IMR-90 (cell line): Measurements from ENCODE around the gene GP1BA. TPM values are rescaled to one million over a fixed set of nuclear protein-coding genes. Genes with fewer than 3 reads are reported as not detected.

Source experiments
- ATAC-seq: fragments of 200-7000 bp; cut with Tn5 transposase; 2 replicates; pipeline ENCODE4 v1.9.1; 2020; ENCODE audit warnings: low read depth, mild to moderate bottlenecking, moderate library complexity
- BruUV-seq: library from RNA; stranded (reverse); fragments of 400-500 nt; replicated peaks from 2 replicates; lab custom pipeline; 2021; lab: Mats Ljungman, UMichigan
- CTCF ChIA-PET: fragments of 300-600 bp; formaldehyde crosslinking; extraction: SDS; loops from one replicate; lab custom pipeline; 2021; ENCODE audit warnings: antibody characterized with exemption; lab: Yijun Ruan, JAX
- POLR2A ChIA-PET: fragments of 300-600 bp; sonication (Branson Sonifier 250); formaldehyde crosslinking; loops from one replicate; lab custom pipeline; 2022; ENCODE audit warnings: antibody characterized with exemption; ENCODE audit not compliant: unreplicated experiment; lab: Charles Lee
- DNase-seq: peaks from one replicate; pipeline ENCODE4 v3.0.0; 2013
- H2AFZ ChIP-seq: replicated peaks from 2 replicates; pipeline ENCODE3; 2013; ENCODE audit warnings: low read length, mild to moderate bottlenecking; ENCODE audit not compliant: poor library complexity
- H2AK5ac ChIP-seq: 2 replicates; pipeline ENCODE4 v1.6.1; 2013; ENCODE audit warnings: low read depth, low read length, inconsistent platforms
- H2AK9ac ChIP-seq: replicated peaks from 2 replicates; pipeline ENCODE3; 2013; ENCODE audit warnings: mild to moderate bottlenecking, low read depth, low read length, moderate library complexity; ENCODE audit not compliant: poor library complexity
- H2BK120ac ChIP-seq: 2 replicates; pipeline ENCODE4 v1.6.1; 2013; ENCODE audit warnings: low read depth, low read length, inconsistent platforms
- H2BK15ac ChIP-seq: 3 replicates; pipeline ENCODE4 v1.6.1; 2013; ENCODE audit warnings: low read depth, low read length, inconsistent platforms
- H2BK20ac ChIP-seq: 2 replicates; pipeline ENCODE4 v1.6.1; 2013; ENCODE audit warnings: low read depth, mild to moderate bottlenecking, inconsistent platforms, low read length, moderate library complexity
- H2BK5ac ChIP-seq: 2 replicates; pipeline ENCODE4 v1.6.1; 2013; ENCODE audit warnings: mild to moderate bottlenecking, low read depth, low read length, inconsistent platforms; ENCODE audit not compliant: poor library complexity, severe bottlenecking
- H3K14ac ChIP-seq: replicated peaks from 2 replicates; pipeline ENCODE4 v1.6.1; 2013; ENCODE audit warnings: low read depth, low read length, inconsistent platforms
- H3K18ac ChIP-seq: 2 replicates; pipeline ENCODE4 v1.6.1; 2013; ENCODE audit warnings: low read depth, low read length, control low read depth
- H3K23ac ChIP-seq: 2 replicates; pipeline ENCODE4 v1.6.1; 2013; ENCODE audit warnings: low read depth, low read length, inconsistent platforms
- H3K27ac ChIP-seq: 2 replicates; pipeline ENCODE4 v1.5.1; 2013; ENCODE audit warnings: mild to moderate bottlenecking, control low read depth, low read length; ENCODE audit not compliant: insufficient read depth
- H3K27me3 ChIP-seq: 2 replicates; pipeline ENCODE4 v1.6.1; 2013; ENCODE audit warnings: low read length; ENCODE audit not compliant: control insufficient read depth, insufficient read depth
- H3K36me3 ChIP-seq: 2 replicates; pipeline ENCODE4 v1.6.1; 2013; ENCODE audit warnings: low read length, mixed read lengths; ENCODE audit not compliant: control insufficient read depth, insufficient read depth
- H3K4ac ChIP-seq: 2 replicates; pipeline ENCODE4 v1.6.1; 2013; ENCODE audit warnings: low read depth, low read length, inconsistent platforms
- H3K4me1 ChIP-seq: 2 replicates; pipeline ENCODE4 v1.6.1; 2013; ENCODE audit warnings: low read length, mixed read lengths; ENCODE audit not compliant: control insufficient read depth, insufficient read depth
- H3K4me2 ChIP-seq: 2 replicates; pipeline ENCODE4 v1.6.1; 2013; ENCODE audit warnings: low read depth, mild to moderate bottlenecking, control low read depth, low read length, moderate library complexity
- H3K4me3 ChIP-seq: 2 replicates; pipeline ENCODE4 v1.5.1; 2013; ENCODE audit warnings: low read depth, mild to moderate bottlenecking, control low read depth, low read length, moderate library complexity; ENCODE audit not compliant: insufficient read depth
- H3K56ac ChIP-seq: 2 replicates; pipeline ENCODE4 v1.6.1; 2013; ENCODE audit warnings: low read length, inconsistent platforms; ENCODE audit not compliant: insufficient read depth; ENCODE audit errors: extremely low read depth
- H3K79me1 ChIP-seq, 2 experiments: 2 replicates each; pipeline ENCODE4 v1.6.1; 2013; ENCODE audit warnings: low read length in 2 of 2, inconsistent platforms in 1 of 2, low read depth in 1 of 2
- H3K9ac ChIP-seq: 2 replicates; pipeline ENCODE4 v1.6.1; 2013; ENCODE audit warnings: low read depth, low read length, control low read depth
- H3K9me1 ChIP-seq: 2 replicates; pipeline ENCODE4 v1.6.1; 2013; ENCODE audit warnings: low read length, inconsistent platforms; ENCODE audit not compliant: insufficient read depth
- H3K9me3 ChIP-seq: 2 replicates; pipeline ENCODE4 v1.6.1; 2013; ENCODE audit warnings: low read length; ENCODE audit not compliant: control insufficient read depth, insufficient read depth
- H4K20me1 ChIP-seq: 2 replicates; pipeline ENCODE4 v1.6.1; 2013; ENCODE audit warnings: low read length, inconsistent platforms; ENCODE audit not compliant: insufficient read depth
- H4K5ac ChIP-seq: 2 replicates; pipeline ENCODE4 v1.6.1; 2013; ENCODE audit warnings: mild to moderate bottlenecking, low read depth, low read length, control low read depth
- H4K8ac ChIP-seq, 2 experiments: 2 replicates each; pipeline ENCODE4 v1.6.1; 2013; ENCODE audit warnings: low read depth in 2 of 2, low read length in 2 of 2, control low read depth in 1 of 2, inconsistent platforms in 1 of 2
- H4K91ac ChIP-seq: 2 replicates; pipeline ENCODE4 v1.6.1; 2013; ENCODE audit warnings: low read depth, low read length, inconsistent platforms; ENCODE audit not compliant: insufficient read depth
- BHLHE40 ChIP-seq: fragments of 150-350 bp; IDR thresholded peaks from 2 replicates; pipeline ENCODE4 v1.6.1; 2016; ENCODE audit warnings: mild to moderate bottlenecking, low read depth, low read length
- CHD1 ChIP-seq: IDR thresholded peaks from 2 replicates; pipeline ENCODE4 v1.6.1; 2012; ENCODE audit warnings: low read depth, low read length, improper control_type of control experiment
- ELK1 ChIP-seq: fragments of 150-350 bp; IDR thresholded peaks from 2 replicates; pipeline ENCODE4 v1.6.1; 2016; ENCODE audit warnings: low read depth, mild to moderate bottlenecking, low read length, moderate library complexity, borderline replicate concordance
- NFE2L2 ChIP-seq: fragments of 150-350 bp; IDR thresholded peaks from 2 replicates; pipeline ENCODE4 v1.6.1; 2016; ENCODE audit warnings: low read depth, mild to moderate bottlenecking, low read length
- POLR2A ChIP-seq: IDR thresholded peaks from 2 replicates; pipeline ENCODE4 v1.6.1; 2012; ENCODE audit warnings: mild to moderate bottlenecking, low read depth, low read length
- RAD21 ChIP-seq: IDR thresholded peaks from 2 replicates; pipeline ENCODE4 v1.6.1; 2012; ENCODE audit warnings: low read length, improper control_type of control experiment
- RFX5 ChIP-seq: IDR thresholded peaks from 2 replicates; pipeline ENCODE4 v1.8.0; 2012; ENCODE audit warnings: low read depth, mild to moderate bottlenecking, low read length, moderate library complexity
- SMC3 ChIP-seq: fragments of 150-350 bp; IDR thresholded peaks from 2 replicates; pipeline ENCODE4 v1.6.1; 2016; ENCODE audit warnings: low read depth, mild to moderate bottlenecking, antibody characterized with exemption, low read length, moderate library complexity
- USF2 ChIP-seq: fragments of 150-350 bp; IDR thresholded peaks from 2 replicates; pipeline ENCODE4 v1.6.1; 2017; ENCODE audit warnings: mild to moderate bottlenecking, antibody characterized with exemption, low read length, low read depth
- WGBS, 2 experiments: methylation state at CpG; one replicate each; pipeline versions ENCODE4 v1.1.5 to v1.1.7; 2013; ENCODE audit warnings: missing lambda C conversion rate in 2 of 2; ENCODE audit not compliant: insufficient read length in 1 of 2; ENCODE audit errors: extremely low coverage in 2 of 2; 5-methylcytosine and 5-hydroxymethylcytosine counted together
- dilution Hi-C: fragments of 300-500 bp; cut with HindIII; formaldehyde crosslinking; loops from one replicate; pipeline ENCODE4 v1.14.3; 2018; ENCODE audit warnings: low sequenced_read_pairs; ENCODE audit not compliant: unreplicated experiment
- in situ Hi-C: fragments of 300-500 bp; cut with MboI; formaldehyde crosslinking; loops from 3 replicates; pipeline ENCODE4 v1.14.3; 2019; ENCODE audit warnings: low sequenced_read_pairs, inconsistent platforms, mixed read lengths
- intact Hi-C: fragments of 100-400 bp; cut with micrococcal nuclease; formaldehyde crosslinking; loops from 2 replicates; pipeline ENCODE4 v1.10.0; 2022
- polyA plus RNA-seq, 3 experiments: library from polyadenylated mRNA; depleted of rRNA; stranded (reverse); fragments of >200 nt; gene quantifications; 2 replicates each; pipeline ENCODE4 v1.2.3, GENCODE V29; 2012; ENCODE audit warnings: low replicate concordance in 1 of 3
- total RNA-seq: library from RNA; depleted of rRNA; stranded (reverse); fragments of >200 nt; gene quantifications from 2 replicates; pipeline ENCODE4 v1.2.3, GENCODE V29; 2012

The GP1BA gene
- total and polyA plus RNA-seq, 2 of the 4 experiments (the other 2 are of a cell fraction), result not detected

DNA sequence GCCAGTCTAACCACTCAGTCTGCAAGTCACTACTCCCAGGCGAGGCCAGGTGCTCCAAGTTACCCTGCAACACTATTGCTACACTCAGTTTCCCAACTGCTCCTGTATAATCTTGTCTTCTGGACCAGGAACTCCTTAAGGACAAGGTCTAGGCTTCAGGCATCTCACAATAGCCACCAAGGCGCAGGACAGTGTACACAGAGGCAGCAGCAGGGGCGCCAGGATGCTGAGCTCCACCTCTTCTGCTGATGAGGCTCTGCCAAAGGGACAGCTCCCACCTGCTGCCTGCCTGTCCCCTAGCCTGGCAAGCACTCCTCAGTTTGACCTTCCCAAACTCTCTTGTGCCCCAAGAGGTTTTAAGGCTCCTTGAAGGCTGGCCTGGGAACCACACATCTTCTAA, 4.4 kb downstream of the GP1BA start:
- no peak overlapping the region for H3K23ac ChIP-seq
- no peak for DNase-seq
- peaks cover 17% of the 10 kb centered on the region for H3K9me1 ChIP-seq
- no peak overlapping the region for H3K4ac ChIP-seq
- no peak overlapping the region for H2BK5ac ChIP-seq
- H3K79me1 ChIP-seq, result peaks cover 17 to 28% of the 10 kb centered on the region in 2 experiments; a peak in 3 of 4 replicates
- no peak overlapping the region for H2BK120ac ChIP-seq
- in situ Hi-C loops (no loop called here), dilution Hi-C loops (no loop called here), intact Hi-C loops (no loop called here)
- H2AK5ac ChIP-seq, result no peak overlapping the region
- H3K9ac ChIP-seq, result no peak overlapping the region
- H2AK9ac ChIP-seq, result no peak overlapping the region
- H2BK15ac ChIP-seq, result no peak overlapping the region
- no peak overlapping the region for H3K56ac ChIP-seq
- 0 out of 2 replicates have a peak, but pooled peaks cover 7% of the 10 kb centered on the region for H4K20me1 ChIP-seq
- no peaks in the 10 kb centered on the region for H3K27me3 ChIP-seq
- peaks cover 19% of the 10 kb centered on the region for H3K36me3 ChIP-seq
- H3K4me2 ChIP-seq, result no peak overlapping the region
- no peak overlapping the region for H4K8ac ChIP-seq
- BruUV-seq, result no TSS peak
- no peak overlapping the region for H4K5ac ChIP-seq
- no peak overlapping the region for H3K4me3 ChIP-seq
- H2AFZ ChIP-seq, result no peak overlapping the region
- ChIA-PET POLR2A (no interaction called here), CTCF (interaction anchor here (1.5 kb wide), 1 partner anchor 27 kb away, joined by 3 read pairs; no protein-coding TSS in a partner anchor)
- 80% methylated on average over 1 of the region's 3 CpGs; no CpG with 5 or more reads in 1 of the 2 experiments for WGBS, 2 experiments
- no peak overlapping the region for H2BK20ac ChIP-seq
- H3K27ac ChIP-seq, result no peak overlapping the region
- TF ChIP-seq CHD1 (no peak), ELK1 (no peak), NFE2L2 (no peak), BHLHE40 (no peak), RAD21 (no peak), SMC3 (no peak), RFX5 (no peak), POLR2A (no peak), USF2 (no peak)
- peaks cover 14% of the 10 kb centered on the region for H3K4me1 ChIP-seq
- no peak for ATAC-seq
- no peak overlapping the region for H3K14ac ChIP-seq
- H3K9me3 ChIP-seq, result no peaks in the 10 kb centered on the region
- no peak overlapping the region for H3K18ac ChIP-seq
- H4K91ac ChIP-seq, result no peak overlapping the region
